Esophagus muscularis mucosa (tissue), 4 donors: Measurements from ENCODE around the gene CIAPIN1. TPM values are rescaled to one million over a fixed set of nuclear protein-coding genes. Genes with fewer than 3 reads are reported as not detected.

Source experiments
- DNase-seq: peaks from one replicate; pipeline ENCODE4 v3.0.0-alpha.2; 2017; ENCODE audit errors: extremely low spot score
- H3K27ac ChIP-seq, 4 donors: fragments of 200-600 bp; sonication (generic); replicated peaks in 1 of 4; 1 replicate in 3 of 4; 2 replicates in 1 of 4; pipeline ENCODE4 v1.5.1; 2016 to 2019; ENCODE audit warnings: mild to moderate bottlenecking in 1 of 4
- H3K27me3 ChIP-seq, 4 donors: fragments of 200-600 bp; sonication (generic); one replicate each; pipeline versions ENCODE4 v1.5.1 to v1.6.0; 2016 to 2019
- H3K36me3 ChIP-seq, 4 donors: fragments of 200-600 bp; sonication (generic); one replicate each; pipeline ENCODE4 v1.5.1; 2016 to 2019
- H3K4me1 ChIP-seq, 4 donors: fragments of 200-600 bp; sonication (generic); one replicate each; pipeline ENCODE4 v1.5.1; 2016 to 2019
- H3K4me3 ChIP-seq, 4 donors: fragments of 200-600 bp; sonication (generic); 1 replicate in 2 of 4; 2 replicates in 2 of 4; pipeline ENCODE4 v1.5.1; 2016 to 2019; ENCODE audit warnings: mild to moderate bottlenecking in 4 of 4, moderate library complexity in 1 of 4
- H3K9me3 ChIP-seq, 4 donors: fragments of 200-600 bp; sonication (generic); 1 replicate in 3 of 4; 2 replicates in 1 of 4; pipeline ENCODE4 v1.5.1; 2016 to 2019
- EP300 ChIP-seq: sonication (generic); formaldehyde crosslinking; IDR thresholded peaks from one replicate; pipeline ENCODE4 v1.6.1; 2017; ENCODE audit warnings: antibody characterized with exemption
- POLR2A ChIP-seq: fragments of 450-650 bp; IDR thresholded peaks from one replicate; pipeline ENCODE4 v1.6.1; 2017; ENCODE audit warnings: antibody characterized with exemption, moderate library complexity, mild to moderate bottlenecking, low read depth
- POLR2AphosphoS5 ChIP-seq, 2 donors: sonication (generic); formaldehyde crosslinking; IDR thresholded peaks; one replicate each; pipeline ENCODE4 v1.6.1; 2017; ENCODE audit warnings: antibody characterized with exemption in 2 of 2
- WGBS: methylation state at CpG from one replicate; pipeline ENCODE4 v1.1.5; 2018; 5-methylcytosine and 5-hydroxymethylcytosine counted together
- intact Hi-C: fragments of 100-400 bp; cut with DNase I; formaldehyde crosslinking; loops from one replicate; pipeline ENCODE4 v1.15.1; 2023
- total RNA-seq, 4 donors: library from RNA; depleted of rRNA; stranded (reverse); fragments of >200 nt; gene quantifications; one replicate each; pipeline versions ENCODE4 v1.1.0 to v1.2.1, GENCODE V29; 2016
- TF ChIP-seq, protein P1 (sequence below), 3 experiments: fragments of 200-600 bp in 2 of 3; fragments of 450-650 bp in 1 of 3; sonication (generic) in 2 of 3; IDR thresholded peaks; one replicate each; pipeline ENCODE4 v1.5.1; 2017 to 2019; ENCODE audit warnings: antibody characterized with exemption in 3 of 3, mild to moderate bottlenecking in 2 of 3, moderate library complexity in 1 of 3

Gene CIAPIN1
- total RNA-seq, 4 donors from 2014 or later = 24.0 to 27.0 (median 26.0) TPM

GRCh38 chr16:57475711-57476339 is 28.6 kb upstream of the CIAPIN1 start:
- Histone ChIP-seq H3K4me1 (peaks cover 27 to 58% (median 55%) of the 10 kb centered on the region in 4 donors), H3K27ac (peak overlapping the region in 1 of 4 donors; percentile 26), H3K27me3 (no peaks in the 10 kb centered on the region), H3K36me3 (peaks cover 16 to 45% (median 41%) of the 10 kb centered on the region in 4 donors), H3K4me3 (no peak overlapping the region), H3K9me3 (no peaks in the 10 kb centered on the region)
- no peak for DNase-seq
- intact Hi-C loops = no loop called here
- WGBS = 29% methylated on average over 2 of the region's 12 CpGs
- TF ChIP-seq, protein P1, sequence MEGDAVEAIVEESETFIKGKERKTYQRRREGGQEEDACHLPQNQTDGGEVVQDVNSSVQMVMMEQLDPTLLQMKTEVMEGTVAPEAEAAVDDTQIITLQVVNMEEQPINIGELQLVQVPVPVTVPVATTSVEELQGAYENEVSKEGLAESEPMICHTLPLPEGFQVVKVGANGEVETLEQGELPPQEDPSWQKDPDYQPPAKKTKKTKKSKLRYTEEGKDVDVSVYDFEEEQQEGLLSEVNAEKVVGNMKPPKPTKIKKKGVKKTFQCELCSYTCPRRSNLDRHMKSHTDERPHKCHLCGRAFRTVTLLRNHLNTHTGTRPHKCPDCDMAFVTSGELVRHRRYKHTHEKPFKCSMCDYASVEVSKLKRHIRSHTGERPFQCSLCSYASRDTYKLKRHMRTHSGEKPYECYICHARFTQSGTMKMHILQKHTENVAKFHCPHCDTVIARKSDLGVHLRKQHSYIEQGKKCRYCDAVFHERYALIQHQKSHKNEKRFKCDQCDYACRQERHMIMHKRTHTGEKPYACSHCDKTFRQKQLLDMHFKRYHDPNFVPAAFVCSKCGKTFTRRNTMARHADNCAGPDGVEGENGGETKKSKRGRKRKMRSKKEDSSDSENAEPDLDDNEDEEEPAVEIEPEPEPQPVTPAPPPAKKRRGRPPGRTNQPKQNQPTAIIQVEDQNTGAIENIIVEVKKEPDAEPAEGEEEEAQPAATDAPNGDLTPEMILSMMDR (IDR thresholded peaks at IDR 0.05) = peak; percentile 30 to 55 (median 40)
- TF ChIP-seq POLR2AphosphoS5 (IDR thresholded peaks at IDR 0.05) (no peak), EP300 (no peak), POLR2A (no peak)

DNA sequence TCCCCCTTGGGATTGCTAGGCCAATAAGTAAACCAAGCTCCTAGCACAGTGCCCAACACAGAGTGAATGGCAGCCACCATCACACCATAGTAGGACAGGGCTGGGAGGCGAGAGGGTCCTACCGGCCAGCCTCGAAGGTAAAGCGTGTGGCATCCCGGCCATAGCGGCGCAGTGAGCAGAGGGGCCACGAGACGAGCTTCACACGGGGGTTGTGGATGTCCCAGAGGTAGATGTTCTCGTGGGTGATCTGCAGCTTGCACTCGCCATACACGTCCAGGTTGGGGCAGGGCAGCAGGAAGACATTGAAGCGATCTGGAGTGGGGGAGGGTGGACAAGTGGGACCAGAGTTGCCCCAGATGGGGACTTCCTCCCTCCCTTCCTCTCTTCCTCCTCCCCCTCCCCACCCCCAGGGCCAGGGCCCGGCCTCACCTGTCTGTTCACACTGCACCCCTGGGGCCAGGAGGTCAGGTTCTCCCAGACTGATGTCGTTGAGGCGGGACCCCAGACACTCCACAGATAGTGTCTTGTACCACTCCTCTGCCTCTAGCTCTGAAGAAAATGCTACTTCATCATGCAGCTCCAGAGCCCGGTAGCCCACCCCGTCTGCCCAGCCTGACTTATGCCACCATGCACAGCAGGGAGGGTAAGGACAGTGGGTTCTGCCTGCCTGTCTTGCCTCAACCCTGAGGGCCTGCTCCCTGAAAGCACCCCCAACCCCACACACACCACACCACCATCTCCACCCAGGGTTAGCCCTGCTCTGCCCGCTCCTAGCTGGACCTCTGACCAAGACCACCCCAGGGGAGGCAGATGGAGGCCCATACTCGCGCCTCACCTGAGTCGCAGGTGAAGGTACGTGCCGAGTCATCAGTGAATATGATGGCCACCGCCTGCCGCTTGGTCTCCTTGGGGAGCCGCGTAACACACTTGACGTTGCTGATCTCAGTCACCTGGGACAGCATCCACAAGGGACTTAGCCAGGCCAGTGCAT is 27.8 kb upstream of the CIAPIN1 start:
- no peak overlapping the region for H3K4me3 ChIP-seq
- TF ChIP-seq, protein P1 (IDR thresholded peaks at IDR 0.05) = no peak
- no peak for TF ChIP-seq EP300
- no peak for TF ChIP-seq POLR2A
- no peak for TF ChIP-seq POLR2AphosphoS5 (IDR thresholded peaks at IDR 0.05)
- peaks cover 28 to 58% (median 56%) of the 10 kb centered on the region in 4 donors for H3K4me1 ChIP-seq
- DNase-seq = no peak
- H3K27ac ChIP-seq = no peak overlapping the region
- H3K36me3 ChIP-seq = peaks cover 24 to 53% (median 50%) of the 10 kb centered on the region in 4 donors
- 76% methylated on average over 25 of the region's 30 CpGs for WGBS
- no peaks in the 10 kb centered on the region for H3K9me3 ChIP-seq
- intact Hi-C loops = no loop called here
- no peaks in the 10 kb centered on the region for H3K27me3 ChIP-seq

DNA sequence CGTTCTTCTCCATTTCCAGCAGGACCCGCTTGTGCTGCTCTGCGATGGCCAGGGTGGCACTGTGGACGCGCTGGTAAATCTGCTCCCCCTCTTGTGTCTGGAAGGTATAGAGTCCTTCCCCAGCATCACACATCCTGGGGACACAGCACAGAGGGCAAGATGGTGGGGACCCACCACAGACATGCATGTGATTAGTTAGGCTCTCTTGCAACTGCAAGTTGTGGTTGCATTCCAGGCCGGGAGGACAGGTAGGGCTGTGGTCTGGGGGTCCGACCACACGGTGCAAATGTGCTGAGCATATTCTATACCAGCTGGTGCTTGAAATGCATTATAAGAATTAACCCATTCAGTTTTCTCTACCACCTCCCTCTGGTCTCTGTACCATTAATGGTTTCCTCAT is 26.7 kb upstream of the CIAPIN1 start:
- no peak for DNase-seq
- H3K27ac ChIP-seq = no peak overlapping the region
- H3K4me3 ChIP-seq = no peak overlapping the region
- 80% methylated on average over 6 of the region's 8 CpGs for WGBS
- H3K9me3 ChIP-seq = no peaks in the 10 kb centered on the region
- H3K36me3 ChIP-seq = peaks cover 35 to 64% (median 60%) of the 10 kb centered on the region in 4 donors
- TF ChIP-seq POLR2A (no peak), EP300 (no peak), POLR2AphosphoS5 (IDR thresholded peaks at IDR 0.05) (no peak)
- TF ChIP-seq, protein P1 (IDR thresholded peaks at IDR 0.05) = no peak
- peaks cover 22 to 51% (median 49%) of the 10 kb centered on the region in 4 donors for H3K4me1 ChIP-seq
- no peaks in the 10 kb centered on the region for H3K27me3 ChIP-seq
- intact Hi-C loops = no loop called here

DNA sequence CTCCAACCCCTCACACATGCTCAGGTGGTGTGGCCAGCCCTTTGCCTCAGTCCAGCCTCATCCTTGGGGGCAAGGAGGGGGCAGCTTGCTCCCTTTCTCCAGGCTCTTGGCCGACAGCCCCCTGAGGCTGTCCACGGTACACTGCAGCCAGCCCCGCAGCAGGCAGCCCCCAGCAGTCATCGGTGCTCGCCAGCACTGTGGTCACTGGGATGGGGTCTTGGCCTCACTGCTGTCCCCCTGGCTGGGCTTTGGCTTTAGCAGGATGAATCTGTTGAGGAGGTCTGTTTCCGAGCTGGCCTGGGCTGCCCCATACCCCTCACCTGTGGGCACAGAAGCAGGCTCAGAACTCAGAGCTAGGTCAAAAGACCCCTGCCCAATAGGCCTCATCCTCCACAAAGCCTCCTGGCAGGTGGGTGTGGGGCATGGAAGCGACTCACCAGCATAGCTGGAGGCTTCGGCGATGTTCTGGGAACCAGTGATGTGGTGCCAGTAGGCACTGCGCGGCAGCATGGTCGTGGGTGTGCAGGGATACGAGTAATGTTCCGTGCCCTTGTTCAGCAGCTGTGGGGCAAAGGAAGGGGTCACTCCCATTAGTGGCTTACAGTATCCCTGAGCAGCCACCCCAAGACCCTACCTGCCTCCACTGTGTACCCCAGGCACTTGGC is 26.1 kb upstream of the CIAPIN1 start:
- no peaks in the 10 kb centered on the region for H3K9me3 ChIP-seq
- no peak for DNase-seq
- no peak overlapping the region for H3K4me3 ChIP-seq
- peaks cover 22 to 45% (median 43%) of the 10 kb centered on the region in 4 donors for H3K4me1 ChIP-seq
- H3K27me3 ChIP-seq = no peaks in the 10 kb centered on the region
- peaks cover 39 to 70% (median 66%) of the 10 kb centered on the region in 4 donors for H3K36me3 ChIP-seq
- WGBS = 81% methylated on average over 5 of the region's 14 CpGs
- TF ChIP-seq EP300 (no peak), POLR2AphosphoS5 (IDR thresholded peaks at IDR 0.05) (no peak), POLR2A (no peak)
- TF ChIP-seq, protein P1 (IDR thresholded peaks at IDR 0.05) = no peak
- intact Hi-C loops = no loop called here
- H3K27ac ChIP-seq = no peak overlapping the region
